ENCODE measurements around the gene PPP2R2C.

Gene PPP2R2C

GRCh38 chr4:6450709-6451108 is 21.7 kb downstream of the PPP2R2C start:
- TF ChIP-seq, protein P1, sequence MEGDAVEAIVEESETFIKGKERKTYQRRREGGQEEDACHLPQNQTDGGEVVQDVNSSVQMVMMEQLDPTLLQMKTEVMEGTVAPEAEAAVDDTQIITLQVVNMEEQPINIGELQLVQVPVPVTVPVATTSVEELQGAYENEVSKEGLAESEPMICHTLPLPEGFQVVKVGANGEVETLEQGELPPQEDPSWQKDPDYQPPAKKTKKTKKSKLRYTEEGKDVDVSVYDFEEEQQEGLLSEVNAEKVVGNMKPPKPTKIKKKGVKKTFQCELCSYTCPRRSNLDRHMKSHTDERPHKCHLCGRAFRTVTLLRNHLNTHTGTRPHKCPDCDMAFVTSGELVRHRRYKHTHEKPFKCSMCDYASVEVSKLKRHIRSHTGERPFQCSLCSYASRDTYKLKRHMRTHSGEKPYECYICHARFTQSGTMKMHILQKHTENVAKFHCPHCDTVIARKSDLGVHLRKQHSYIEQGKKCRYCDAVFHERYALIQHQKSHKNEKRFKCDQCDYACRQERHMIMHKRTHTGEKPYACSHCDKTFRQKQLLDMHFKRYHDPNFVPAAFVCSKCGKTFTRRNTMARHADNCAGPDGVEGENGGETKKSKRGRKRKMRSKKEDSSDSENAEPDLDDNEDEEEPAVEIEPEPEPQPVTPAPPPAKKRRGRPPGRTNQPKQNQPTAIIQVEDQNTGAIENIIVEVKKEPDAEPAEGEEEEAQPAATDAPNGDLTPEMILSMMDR (IDR thresholded peaks at IDR 0.05; ENCODE audit: borderline replicate concordance, control extremely low read depth, extremely low read depth, insufficient read depth, missing control alignments): no peak
- DNase-seq (ENCODE audit: low spot score): no peak
- in situ Hi-C loops (cut with MboI; ENCODE audit: low sequenced_read_pairs, unreplicated experiment): no loop called here

GRCh38 chr4:6449746-6450369 is 22.6 kb downstream of the PPP2R2C start:
- TF ChIP-seq, protein P1 (IDR thresholded peaks at IDR 0.05; ENCODE audit: borderline replicate concordance, control extremely low read depth, extremely low read depth, insufficient read depth, missing control alignments): no peak
- in situ Hi-C loops (cut with MboI; ENCODE audit: low sequenced_read_pairs, unreplicated experiment): no loop called here
- DNase-seq (ENCODE audit: low spot score): no peak

GRCh38 chr4:6449335-6449734 is 23.1 kb downstream of the PPP2R2C start:
- in situ Hi-C loops (cut with MboI; ENCODE audit: low sequenced_read_pairs, unreplicated experiment): no loop called here
- TF ChIP-seq, protein P1 (IDR thresholded peaks at IDR 0.05; ENCODE audit: borderline replicate concordance, control extremely low read depth, extremely low read depth, insufficient read depth, missing control alignments): no peak
- DNase-seq (ENCODE audit: low spot score): no peak

DNA sequence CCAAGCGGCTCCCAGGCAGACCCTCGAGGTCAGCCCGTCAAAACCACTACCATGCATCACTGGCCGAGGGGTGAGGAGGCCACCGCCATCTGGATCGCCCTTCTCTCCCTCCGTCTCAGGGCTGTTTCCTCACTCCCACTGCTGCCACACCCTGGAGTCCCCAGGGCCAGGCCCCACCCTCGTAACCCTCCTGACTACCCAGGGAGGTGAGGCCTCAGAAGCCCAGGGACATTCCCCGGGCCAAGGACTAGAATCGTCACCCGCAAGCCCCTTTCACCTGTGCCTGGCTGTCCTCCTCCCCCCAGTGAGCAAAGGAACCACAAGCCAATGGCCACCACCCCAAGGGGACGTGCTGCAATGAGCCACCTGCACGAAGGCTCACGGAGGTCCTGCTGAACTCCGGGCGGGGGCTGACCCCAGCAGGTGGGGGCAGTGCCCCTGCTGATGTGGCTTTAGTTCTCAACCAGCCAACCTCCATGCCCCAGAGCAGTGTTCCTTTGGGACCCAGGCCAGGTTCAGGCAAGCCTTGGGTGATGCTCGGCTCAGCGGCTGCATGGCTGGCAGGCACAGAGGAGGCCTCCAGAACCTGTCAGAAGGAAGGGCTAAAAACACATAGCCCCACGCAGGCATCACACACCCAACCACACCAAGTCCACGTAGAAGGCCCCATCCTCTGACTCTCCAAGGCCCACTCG is 23.8 kb downstream of the PPP2R2C start:
- in situ Hi-C loops (cut with MboI; ENCODE audit: low sequenced_read_pairs, unreplicated experiment): no loop called here
- TF ChIP-seq, protein P1 (IDR thresholded peaks at IDR 0.05; ENCODE audit: borderline replicate concordance, control extremely low read depth, extremely low read depth, insufficient read depth, missing control alignments): no peak
- no peak for DNase-seq (ENCODE audit: low spot score)

DNA sequence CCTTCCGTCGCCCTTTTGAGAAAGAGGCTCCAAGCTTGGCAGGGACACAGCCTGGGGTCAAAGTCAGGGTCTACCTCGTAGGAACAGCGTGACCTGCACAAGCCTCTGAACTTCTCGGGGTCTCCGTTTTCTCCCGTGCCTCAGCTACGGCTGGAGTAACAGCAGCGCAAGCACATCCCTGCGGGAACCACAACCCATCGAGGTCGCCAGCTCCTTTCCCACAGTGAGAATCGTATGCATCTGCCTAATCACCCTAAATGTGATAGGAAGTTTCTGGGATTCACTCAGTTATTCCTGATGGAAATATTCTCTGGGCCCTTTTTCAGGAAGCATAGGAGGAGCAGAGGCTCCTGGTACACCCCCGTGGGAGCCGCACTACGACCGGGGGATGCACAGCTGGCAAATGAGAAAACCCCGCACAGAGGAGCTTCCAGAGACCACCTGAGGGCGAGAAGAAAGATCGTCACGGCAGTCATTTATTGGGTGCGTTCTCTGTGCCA is 24.7 kb downstream of the PPP2R2C start:
- no peak for DNase-seq (ENCODE audit: low spot score)
- TF ChIP-seq, protein P1 (IDR thresholded peaks at IDR 0.05; ENCODE audit: borderline replicate concordance, control extremely low read depth, extremely low read depth, insufficient read depth, missing control alignments): no peak
- in situ Hi-C loops (cut with MboI; ENCODE audit: low sequenced_read_pairs, unreplicated experiment): no loop called here

DNA sequence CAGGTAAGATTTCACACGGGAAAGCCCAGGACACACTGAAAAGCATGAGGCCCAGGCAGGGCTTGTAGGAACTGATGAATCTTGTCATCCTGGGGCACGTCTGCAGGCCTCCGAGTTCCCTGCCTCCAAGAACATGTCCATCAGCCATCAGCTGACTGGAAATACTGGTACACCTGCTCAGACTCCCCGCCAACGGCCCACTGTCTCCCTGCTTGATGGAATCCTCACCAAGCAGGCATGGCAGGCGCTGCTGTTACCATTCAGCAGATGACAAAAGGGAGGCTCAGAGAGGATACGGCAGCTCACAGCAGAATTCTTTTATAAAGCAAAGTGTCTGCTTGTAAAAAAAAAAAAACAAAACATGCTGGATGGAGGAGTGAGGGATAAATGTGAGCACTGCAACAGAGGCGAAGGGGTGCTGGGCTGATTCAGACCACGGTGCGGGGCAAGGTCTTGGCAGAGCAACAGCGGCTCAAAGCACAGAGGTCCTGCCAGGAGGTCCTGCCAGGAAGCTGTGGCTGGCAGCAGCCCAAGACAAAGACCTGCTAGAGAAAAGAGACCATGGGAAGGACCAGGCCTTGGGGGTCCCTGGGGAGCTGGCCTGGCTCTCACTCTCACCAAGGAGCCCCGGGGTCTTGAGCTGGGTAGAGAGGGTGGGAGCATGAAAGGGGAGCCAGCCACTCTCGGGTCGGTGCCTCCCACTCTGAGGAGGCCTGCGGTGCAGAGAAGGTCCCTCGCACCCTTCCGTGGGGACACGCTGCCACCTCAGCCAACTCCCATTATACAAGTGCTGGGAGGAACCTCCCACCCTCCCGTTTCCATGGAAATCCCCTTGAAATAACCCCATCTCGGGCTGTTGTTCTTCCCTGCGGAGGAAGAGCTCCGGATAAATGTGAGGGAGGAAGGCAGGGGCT is 25.6 kb downstream of the PPP2R2C start:
- in situ Hi-C loops (cut with MboI; ENCODE audit: low sequenced_read_pairs, unreplicated experiment): no loop called here
- DNase-seq (ENCODE audit: low spot score): no peak
- TF ChIP-seq, protein P1 (IDR thresholded peaks at IDR 0.05; ENCODE audit: borderline replicate concordance, control extremely low read depth, extremely low read depth, insufficient read depth, missing control alignments): no peak
